ENCODE measurements around the gene NRG2.

Gene NRG2

GRCh38 chr5:139896718-139897117 lies 146.4 kb downstream of the NRG2 start:
- no peak for TF ChIP-seq CTCF (IDR thresholded peaks at IDR 0.05)
- no peak for TF ChIP-seq ZFX (IDR thresholded peaks at IDR 0.05; ENCODE audit: borderline replicate concordance)
- H3K27ac ChIP-seq = no peak overlapping the region

GRCh38 chr5:139895647-139896046 lies 147.5 kb downstream of the NRG2 start:
- H3K27ac ChIP-seq = no peak overlapping the region
- TF ChIP-seq CTCF (IDR thresholded peaks at IDR 0.05) = no peak
- TF ChIP-seq ZFX (IDR thresholded peaks at IDR 0.05; ENCODE audit: borderline replicate concordance) = no peak

- TF ChIP-seq ZFX (IDR thresholded peaks at IDR 0.05; ENCODE audit: borderline replicate concordance) (no peak), CTCF (IDR thresholded peaks at IDR 0.05) (no peak)
- H3K27ac ChIP-seq = no peak overlapping the region
Measured at GRCh38 chr5:139895046-139895445, 148.1 kb downstream of the NRG2 start.

- H3K27ac ChIP-seq = no peak overlapping the region
- TF ChIP-seq CTCF (IDR thresholded peaks at IDR 0.05) (no peak), ZFX (IDR thresholded peaks at IDR 0.05; ENCODE audit: borderline replicate concordance) (no peak)
Measured at GRCh38 chr5:139893873-139894272, 149.2 kb downstream of the NRG2 start.

GRCh38 chr5:139889410-139889809 lies 153.7 kb downstream of the NRG2 start:
- H3K27ac ChIP-seq = no peak overlapping the region
- TF ChIP-seq CTCF (IDR thresholded peaks at IDR 0.05) = no peak
- no peak for TF ChIP-seq ZFX (IDR thresholded peaks at IDR 0.05; ENCODE audit: borderline replicate concordance)

GRCh38 chr5:139888370-139888769 lies 154.7 kb downstream of the NRG2 start:
- TF ChIP-seq ZFX (IDR thresholded peaks at IDR 0.05; ENCODE audit: borderline replicate concordance) (no peak), CTCF (IDR thresholded peaks at IDR 0.05) (no peak)
- no peak overlapping the region for H3K27ac ChIP-seq

GRCh38 chr5:139886213-139886612 lies 156.9 kb downstream of the NRG2 start:
- no peak overlapping the region for H3K27ac ChIP-seq
- TF ChIP-seq CTCF (IDR thresholded peaks at IDR 0.05) (no peak), ZFX (IDR thresholded peaks at IDR 0.05; ENCODE audit: borderline replicate concordance) (no peak)

Measured in 22Rv1 (cell line).